Measurements from ENCODE around the gene GADD45B. TPM values are rescaled to one million over a fixed set of nuclear protein-coding genes. Genes with fewer than 3 reads are reported as not detected.
A peak's percentile ranks its signal among the peaks of the same experiment; 100 is the strongest.
"Not testable (repeated sequence)": the region's sequence is repeated elsewhere in the genome, so short reads cannot be mapped to it uniquely, and the experiment has no call there.

The GADD45B gene
- total and polyA plus RNA-seq, 4 experiments from 2014 or later: 44.9 to 94.4 (median 88.3) TPM

DNA sequence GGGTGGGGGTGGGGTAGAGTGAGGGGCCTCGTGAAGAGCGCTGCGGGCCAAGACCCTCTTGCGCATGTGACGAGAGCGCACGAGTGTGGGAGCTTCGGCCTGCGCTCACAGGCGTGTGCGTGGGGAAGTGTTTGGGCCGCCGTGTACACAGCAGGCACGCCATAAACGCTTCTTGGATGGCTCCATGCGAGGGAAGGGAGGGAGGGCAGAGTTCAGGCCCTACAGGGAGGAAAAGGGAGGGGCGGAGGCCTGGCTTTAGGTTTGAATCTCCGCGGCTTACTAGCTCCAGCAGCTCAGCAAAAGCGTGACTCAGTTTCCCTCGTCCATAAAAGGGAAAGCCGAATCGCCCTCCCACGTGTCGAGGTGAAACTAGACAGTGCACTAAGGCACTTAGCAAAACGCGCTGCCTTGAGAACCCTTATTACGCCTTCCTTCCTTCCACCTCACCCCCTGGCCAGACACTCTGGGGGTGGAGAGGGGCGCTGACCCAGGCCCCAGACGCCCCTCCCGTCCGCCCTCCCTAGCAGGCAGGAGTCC, 12.5 kb downstream of the GADD45B start:
- H3K27me3 Mint-ChIP-seq: peaks cover 13 to 14% of the 10 kb centered on the region in 2 donors
- H3K9me3 Mint-ChIP-seq: peaks cover 0 to 11% (median 4%) of the 10 kb centered on the region in 8 donors
- H3K36me3 Mint-ChIP-seq: peaks cover 2 to 4% of the 10 kb centered on the region in 2 donors
- H3K27ac Mint-ChIP-seq: no peak overlapping the region
- CTCF ChIA-PET (ENCODE audit: partially characterized antibody): no interaction called here
- peaks cover 15% of the 10 kb centered on the region for H3K27me3 ChIP-seq (ENCODE audit: insufficient read depth, low read length)
- H3K4me1 ChIP-seq (ENCODE audit: insufficient read depth, low read length): peaks cover 12% of the 10 kb centered on the region
- peaks cover 7 to 27% (median 10%) of the 10 kb centered on the region in 4 donors for H3K4me1 Mint-ChIP-seq
- no peak overlapping the region for H3K27ac ChIP-seq (ENCODE audit: low read depth, low read length)
- DNase-seq: no peak
- no peaks in the 10 kb centered on the region for H3K36me3 ChIP-seq (ENCODE audit: insufficient read depth, low read length)
- intact Hi-C loops (cut with micrococcal nuclease): no loop called here
- no peaks in the 10 kb centered on the region for H3K9me3 ChIP-seq (ENCODE audit: control insufficient read depth in 1 of 2, low read length in 2 of 2)
- POLR2A ChIA-PET (ENCODE audit: partially characterized antibody): interaction anchor here (15.8 kb wide), 1 partner anchor 10 kb away, joined by 206 read pairs; the partner anchor contains the start of gene GADD45B
- H3K4me3 ChIP-seq (ENCODE audit: low read length in 2 of 2): peak overlapping the region in 1 of 2 donors; percentile 22
- peak overlapping the region in 6 of 8 donors; percentile 29 to 64 (median 42) for H3K4me3 Mint-ChIP-seq

- no peaks in the 10 kb centered on the region for H3K9me3 ChIP-seq (ENCODE audit: control insufficient read depth in 1 of 2, low read length in 2 of 2)
- peaks cover 15% of the 10 kb centered on the region for H3K27me3 ChIP-seq (ENCODE audit: insufficient read depth, low read length)
- no peaks in the 10 kb centered on the region for H3K36me3 ChIP-seq (ENCODE audit: insufficient read depth, low read length)
- H3K4me3 ChIP-seq (ENCODE audit: low read length in 2 of 2): peak overlapping the region in 1 of 2 donors; percentile 22
- H3K27ac ChIP-seq (ENCODE audit: low read depth, low read length): no peak overlapping the region
- CTCF ChIA-PET (ENCODE audit: partially characterized antibody): no interaction called here
- H3K27ac Mint-ChIP-seq: peak overlapping the region in 1 of 7 donors; percentile 41
- no peaks in the 10 kb centered on the region for H3K36me3 Mint-ChIP-seq
- peaks cover 11 to 34% (median 11%) of the 10 kb centered on the region in 4 donors for H3K4me1 Mint-ChIP-seq
- intact Hi-C loops (cut with micrococcal nuclease): no loop called here
- peaks cover 13 to 16% of the 10 kb centered on the region in 2 donors for H3K27me3 Mint-ChIP-seq
- H3K4me3 Mint-ChIP-seq: peak overlapping the region in 7 of 8 donors; percentile 43 to 85 (median 78)
- peaks cover 12% of the 10 kb centered on the region for H3K4me1 ChIP-seq (ENCODE audit: insufficient read depth, low read length)
- POLR2A ChIA-PET (ENCODE audit: partially characterized antibody): interaction anchor here (1.4 to 15.8 kb wide), 2 partner anchors 11 to 132 kb away, joined by 3 to 206 read pairs; partner anchors contain the start of gene GADD45B
- no peak for DNase-seq
- H3K9me3 Mint-ChIP-seq: peaks cover 0 to 4% (median 0%) of the 10 kb centered on the region in 8 donors
Observed at GRCh38 chr19:2488942-2489731, 13.2 kb downstream of the GADD45B start.

- peaks cover 9 to 33% (median 15%) of the 10 kb centered on the region in 4 donors for H3K4me1 Mint-ChIP-seq
- intact Hi-C loops (cut with micrococcal nuclease): no loop called here
- no peaks in the 10 kb centered on the region for H3K36me3 Mint-ChIP-seq
- peaks cover 13 to 16% of the 10 kb centered on the region in 2 donors for H3K27me3 Mint-ChIP-seq
- POLR2A ChIA-PET (ENCODE audit: partially characterized antibody): interaction anchor here (15.8 kb wide), 1 partner anchor 12 kb away, joined by 206 read pairs; the partner anchor contains the start of gene GADD45B
- Histone ChIP-seq H3K4me1 (ENCODE audit: insufficient read depth, low read length) (peaks cover 23% of the 10 kb centered on the region), H3K27me3 (ENCODE audit: insufficient read depth, low read length) (peaks cover 15% of the 10 kb centered on the region), H3K9me3 (ENCODE audit: control insufficient read depth in 1 of 2, low read length in 2 of 2) (no peaks in the 10 kb centered on the region), H3K4me3 (ENCODE audit: low read length in 2 of 2) (no peak overlapping the region), H3K27ac (ENCODE audit: low read depth, low read length) (no peak overlapping the region), H3K36me3 (ENCODE audit: insufficient read depth, low read length) (no peaks in the 10 kb centered on the region)
- peak overlapping the region in 1 of 8 donors; percentile 36 for H3K4me3 Mint-ChIP-seq
- DNase-seq: no peak
- no peak overlapping the region for H3K27ac Mint-ChIP-seq
- CTCF ChIA-PET (ENCODE audit: partially characterized antibody): no interaction called here
- H3K9me3 Mint-ChIP-seq: no peaks in the 10 kb centered on the region
Observed at GRCh38 chr19:2490659-2491058, 14.7 kb downstream of the GADD45B start.

- intact Hi-C loops (cut with micrococcal nuclease): no loop called here
- ChIA-PET CTCF (ENCODE audit: partially characterized antibody) (no interaction called here), POLR2A (ENCODE audit: partially characterized antibody) (interaction anchor here (15.8 kb wide), 1 partner anchor 13 kb away, joined by 206 read pairs; the partner anchor contains the start of gene GADD45B)
- Histone ChIP-seq H3K4me1 (ENCODE audit: insufficient read depth, low read length) (peaks cover 29% of the 10 kb centered on the region), H3K27ac (ENCODE audit: low read depth, low read length) (no peak overlapping the region), H3K9me3 (ENCODE audit: control insufficient read depth in 1 of 2, low read length in 2 of 2) (no peaks in the 10 kb centered on the region), H3K4me3 (ENCODE audit: low read length in 2 of 2) (no peak overlapping the region), H3K27me3 (ENCODE audit: insufficient read depth, low read length) (peaks cover 15% of the 10 kb centered on the region), H3K36me3 (ENCODE audit: insufficient read depth, low read length) (no peaks in the 10 kb centered on the region)
- Mint-ChIP-seq H3K27me3 (peaks cover 13 to 16% of the 10 kb centered on the region in 2 donors), H3K4me3 (peak overlapping the region in 1 of 8 donors; percentile 59), H3K27ac (peak overlapping the region in 1 of 7 donors; percentile 13), H3K4me1 (peaks cover 9 to 39% (median 18%) of the 10 kb centered on the region in 4 donors), H3K9me3 (no peaks in the 10 kb centered on the region), H3K36me3 (no peaks in the 10 kb centered on the region)
- DNase-seq: no peak
Observed at GRCh38 chr19:2491130-2491801, 15.3 kb downstream of the GADD45B start.

DNA sequence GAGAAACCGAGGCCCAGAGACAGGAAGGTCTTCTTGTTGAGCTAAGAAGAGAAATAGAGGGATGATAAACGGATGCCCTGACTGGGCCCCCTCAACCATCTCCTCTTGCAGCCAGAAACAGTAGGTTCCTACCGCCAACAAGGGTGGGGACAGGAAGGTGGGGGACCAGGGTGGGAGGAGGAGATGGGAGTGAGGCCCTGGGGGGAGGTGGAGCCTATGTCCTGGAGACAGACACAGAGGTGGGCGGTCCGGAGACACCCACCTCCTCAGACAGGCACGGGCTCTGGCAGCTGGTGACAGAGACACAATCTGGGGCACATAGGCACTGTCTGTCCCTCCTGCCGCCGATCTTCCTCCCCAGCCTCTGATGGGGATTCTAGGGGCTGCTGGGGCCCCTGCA, 16.9 kb downstream of the GADD45B start:
- intact Hi-C loops (cut with micrococcal nuclease): no loop called here
- CTCF ChIA-PET (ENCODE audit: partially characterized antibody): no interaction called here

DNA sequence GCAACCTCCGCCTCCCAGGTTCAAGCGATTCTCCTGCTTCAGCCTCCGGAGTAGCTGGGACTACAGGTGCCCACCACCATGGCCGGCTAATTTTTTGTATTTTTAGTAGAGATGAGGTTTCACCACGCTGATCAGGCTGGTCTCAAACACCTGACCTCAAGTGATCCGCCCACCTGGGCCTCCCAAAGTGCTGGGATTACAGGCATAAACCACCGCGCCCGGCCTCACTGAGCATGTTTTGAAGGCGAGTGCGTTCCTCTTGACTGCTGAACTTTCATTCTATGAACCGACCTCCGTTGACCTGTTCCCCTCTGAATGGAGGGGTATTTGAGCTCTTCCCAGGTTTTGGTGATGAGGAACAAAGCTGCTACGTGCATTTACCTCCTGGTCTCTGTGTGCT, 17.5 kb downstream of the GADD45B start:
- peaks cover 8 to 41% (median 19%) of the 10 kb centered on the region in 4 donors for H3K4me1 Mint-ChIP-seq
- H3K9me3 ChIP-seq (ENCODE audit: control insufficient read depth in 1 of 2, low read length in 2 of 2); H3K36me3 Mint-ChIP-seq; H3K27ac ChIP-seq (ENCODE audit: low read depth, low read length); CTCF ChIA-PET (ENCODE audit: partially characterized antibody); H3K9me3 Mint-ChIP-seq; H3K36me3 ChIP-seq (ENCODE audit: insufficient read depth, low read length); DNase-seq; H3K4me3 ChIP-seq (ENCODE audit: low read length in 2 of 2); intact Hi-C loops (cut with micrococcal nuclease): not testable (repeated sequence)
- H3K4me1 ChIP-seq (ENCODE audit: insufficient read depth, low read length): peaks cover 30% of the 10 kb centered on the region
- H3K27me3 Mint-ChIP-seq: peaks cover 13 to 16% of the 10 kb centered on the region in 2 donors
- H3K27me3 ChIP-seq (ENCODE audit: insufficient read depth, low read length): peaks cover 15% of the 10 kb centered on the region
- peak overlapping the region in 2 of 7 donors; percentile 17 to 68 for H3K27ac Mint-ChIP-seq
- peak overlapping the region in 4 of 8 donors; percentile 29 to 85 (median 76) for H3K4me3 Mint-ChIP-seq
- POLR2A ChIA-PET (ENCODE audit: partially characterized antibody): interaction anchor here (0.5 to 15.8 kb wide), 3 partner anchors 10 to 45 kb away, joined by 4 to 206 read pairs (median 15); partner anchors contain the start of gene GADD45B

More for the DNA sequence above, 16.9 kb downstream of the GADD45B start:
- Mint-ChIP-seq H3K9me3 (no peaks in the 10 kb centered on the region), H3K27me3 (peaks cover 13 to 16% of the 10 kb centered on the region in 2 donors), H3K4me3 (peak overlapping the region in 3 of 8 donors; percentile 55 to 77 (median 72)), H3K27ac (no peak overlapping the region), H3K4me1 (peaks cover 9 to 43% (median 19%) of the 10 kb centered on the region in 4 donors), H3K36me3 (no peaks in the 10 kb centered on the region)
- Histone ChIP-seq H3K27ac (ENCODE audit: low read depth, low read length) (no peak overlapping the region), H3K36me3 (ENCODE audit: insufficient read depth, low read length) (no peaks in the 10 kb centered on the region), H3K9me3 (ENCODE audit: control insufficient read depth in 1 of 2, low read length in 2 of 2) (no peaks in the 10 kb centered on the region), H3K4me3 (ENCODE audit: low read length in 2 of 2) (no peak overlapping the region), H3K27me3 (ENCODE audit: insufficient read depth, low read length) (peaks cover 15% of the 10 kb centered on the region), H3K4me1 (ENCODE audit: insufficient read depth, low read length) (peaks cover 32% of the 10 kb centered on the region)
- DNase-seq: no peak
- POLR2A ChIA-PET (ENCODE audit: partially characterized antibody): interaction anchor here (15.8 kb wide), 1 partner anchor 15 kb away, joined by 206 read pairs; the partner anchor contains the start of gene GADD45B

Data from CD4-positive, alpha-beta memory T cell (primary cell).